Endodermal cell (in vitro differentiated cells): ENCODE data around the gene SEMA3A. TPM values are rescaled to one million over a fixed set of nuclear protein-coding genes. Genes with fewer than 3 reads are reported as not detected.
A peak's percentile ranks its signal among the peaks of the same experiment; 100 is the strongest.

ENCODE experiments used
- DNase-seq: peaks from one replicate; pipeline ENCODE4 v3.0.0-alpha.2; 2017
- H3K27ac ChIP-seq: 2 replicates; pipeline ENCODE4 v1.5.1; 2013; ENCODE audit warnings: mild to moderate bottlenecking, low read depth, low read length, moderate library complexity
- H3K27me3 ChIP-seq: 2 replicates; pipeline ENCODE4 v1.6.1; 2013; ENCODE audit warnings: mild to moderate bottlenecking, low read length, moderate library complexity; ENCODE audit not compliant: insufficient read depth, control insufficient read depth, poor library complexity, severe bottlenecking
- H3K36me3 ChIP-seq: 2 replicates; pipeline ENCODE4 v1.7.0; 2013; ENCODE audit warnings: mild to moderate bottlenecking, low read length, moderate library complexity; ENCODE audit not compliant: control insufficient read depth, insufficient read depth
- H3K4me1 ChIP-seq: one replicate; pipeline ENCODE4 v1.7.0; 2013; ENCODE audit warnings: low read length; ENCODE audit not compliant: control insufficient read depth, insufficient read depth
- H3K4me3 ChIP-seq: 2 replicates; pipeline ENCODE4 v1.5.1; 2013; ENCODE audit warnings: mild to moderate bottlenecking, low read length, moderate library complexity
- H3K9ac ChIP-seq: 2 replicates; pipeline ENCODE4 v1.6.1; 2013; ENCODE audit warnings: mild to moderate bottlenecking, low read length, moderate library complexity; ENCODE audit not compliant: poor library complexity, severe bottlenecking; ENCODE audit errors: extremely low read depth
- H3K9me3 ChIP-seq: 2 replicates; pipeline ENCODE4 v1.6.1; 2013; ENCODE audit warnings: mild to moderate bottlenecking, low read length, moderate library complexity; ENCODE audit not compliant: control insufficient read depth
- H3K27ac Mint-ChIP-seq: 2 replicates; pipeline ENCODE4 v1.8.0; 2020; ENCODE audit warnings: mixed read lengths
- H3K27me3 Mint-ChIP-seq: 2 replicates; pipeline ENCODE4 v1.8.0; 2021; ENCODE audit warnings: mild to moderate bottlenecking, mixed read lengths; ENCODE audit not compliant: insufficient read depth
- H3K36me3 Mint-ChIP-seq: 2 replicates; pipeline ENCODE4 v1.8.0; 2020; ENCODE audit warnings: low read depth, mixed read lengths
- H3K4me1 Mint-ChIP-seq: 2 replicates; pipeline ENCODE4 v1.8.0; 2020; ENCODE audit warnings: mixed read lengths
- H3K4me3 Mint-ChIP-seq: 2 replicates; pipeline ENCODE4 v1.8.0; 2020; ENCODE audit warnings: mild to moderate bottlenecking, moderate library complexity, mixed read lengths
- H3K9me3 Mint-ChIP-seq: 2 replicates; pipeline ENCODE4 v1.8.0; 2020; ENCODE audit warnings: mild to moderate bottlenecking, mixed read lengths
- WGBS, 2 experiments: methylation state at CpG; one replicate each; pipeline versions ENCODE4 v1.1.5 to v1.1.7; 2013; ENCODE audit warnings: missing lambda C conversion rate in 2 of 2, mixed read lengths in 1 of 2; ENCODE audit not compliant: insufficient coverage in 1 of 2, insufficient read length in 1 of 2; 5-methylcytosine and 5-hydroxymethylcytosine counted together
- total RNA-seq, 2 donors: library from RNA; stranded (reverse); fragmentation: NEBNext Ultra II Directional in 1 of 2; extraction: Animal tissue kit (Norgen Biotek cat#: 25700) in 1 of 2; gene quantifications; 2 replicates in 1 of 2; 3 replicates in 1 of 2; pipeline ENCODE4 v1.2.1, GENCODE V29; 2021
- TF ChIP-seq, protein P1 (sequence below): fragments of 200-600 bp; sonication (generic); conservative IDR thresholded peaks from 2 replicates; pipeline ENCODE4 v1.5.0; 2021; ENCODE audit warnings: antibody characterized with exemption, mild to moderate bottlenecking

Gene SEMA3A
- total RNA-seq, 2 donors from 2014 or later: 43.5 to 72.8 TPM

- H3K4me1 Mint-ChIP-seq: peaks cover 22% of the 10 kb centered on the region
- H3K27ac Mint-ChIP-seq: peak overlapping the region; percentile 53
- H3K4me3 ChIP-seq: no peak overlapping the region
- no peak for DNase-seq
- no peaks in the 10 kb centered on the region for H3K9me3 ChIP-seq
- peaks cover 3% of the 10 kb centered on the region for H3K4me1 ChIP-seq
- TF ChIP-seq, protein P1, sequence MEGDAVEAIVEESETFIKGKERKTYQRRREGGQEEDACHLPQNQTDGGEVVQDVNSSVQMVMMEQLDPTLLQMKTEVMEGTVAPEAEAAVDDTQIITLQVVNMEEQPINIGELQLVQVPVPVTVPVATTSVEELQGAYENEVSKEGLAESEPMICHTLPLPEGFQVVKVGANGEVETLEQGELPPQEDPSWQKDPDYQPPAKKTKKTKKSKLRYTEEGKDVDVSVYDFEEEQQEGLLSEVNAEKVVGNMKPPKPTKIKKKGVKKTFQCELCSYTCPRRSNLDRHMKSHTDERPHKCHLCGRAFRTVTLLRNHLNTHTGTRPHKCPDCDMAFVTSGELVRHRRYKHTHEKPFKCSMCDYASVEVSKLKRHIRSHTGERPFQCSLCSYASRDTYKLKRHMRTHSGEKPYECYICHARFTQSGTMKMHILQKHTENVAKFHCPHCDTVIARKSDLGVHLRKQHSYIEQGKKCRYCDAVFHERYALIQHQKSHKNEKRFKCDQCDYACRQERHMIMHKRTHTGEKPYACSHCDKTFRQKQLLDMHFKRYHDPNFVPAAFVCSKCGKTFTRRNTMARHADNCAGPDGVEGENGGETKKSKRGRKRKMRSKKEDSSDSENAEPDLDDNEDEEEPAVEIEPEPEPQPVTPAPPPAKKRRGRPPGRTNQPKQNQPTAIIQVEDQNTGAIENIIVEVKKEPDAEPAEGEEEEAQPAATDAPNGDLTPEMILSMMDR: no peak
- peaks cover 3% of the 10 kb centered on the region for H3K36me3 Mint-ChIP-seq
- no peak overlapping the region for H3K4me3 Mint-ChIP-seq
- no peaks in the 10 kb centered on the region for H3K9me3 Mint-ChIP-seq
- no peaks in the 10 kb centered on the region for H3K27me3 Mint-ChIP-seq
- H3K36me3 ChIP-seq: no peaks in the 10 kb centered on the region
- no peak overlapping the region for H3K9ac ChIP-seq
- no peaks in the 10 kb centered on the region for H3K27me3 ChIP-seq
- no peak overlapping the region for H3K27ac ChIP-seq
Measured at GRCh38 chr7:84162125-84162524, 32.5 kb downstream of the SEMA3A start.

- Mint-ChIP-seq H3K27ac (no peak overlapping the region), H3K4me1 (peaks cover 29% of the 10 kb centered on the region), H3K4me3 (no peak overlapping the region), H3K27me3 (no peaks in the 10 kb centered on the region), H3K9me3 (no peaks in the 10 kb centered on the region), H3K36me3 (peaks cover 3% of the 10 kb centered on the region)
- no peak overlapping the region for H3K9ac ChIP-seq
- H3K4me1 ChIP-seq: peaks cover 3% of the 10 kb centered on the region
- TF ChIP-seq, protein P1: no peak
- DNase-seq: no peak
- H3K4me3 ChIP-seq: no peak overlapping the region
- 94% methylated on average over 1 of the region's 1 CpG; no CpG with 5 or more reads in 1 of the 2 experiments for WGBS, 2 experiments
- H3K27ac ChIP-seq: no peak overlapping the region
- H3K36me3 ChIP-seq: no peaks in the 10 kb centered on the region
- H3K9me3 ChIP-seq: no peaks in the 10 kb centered on the region
- H3K27me3 ChIP-seq: no peaks in the 10 kb centered on the region
Measured at GRCh38 chr7:84161398-84161797, 33.2 kb downstream of the SEMA3A start.

GRCh38 chr7:84159435-84159834 lies 35.2 kb downstream of the SEMA3A start:
- no peak overlapping the region for H3K4me3 Mint-ChIP-seq

More at GRCh38 chr7:84159435-84159834, 35.2 kb downstream of the SEMA3A start:
- Histone ChIP-seq H3K9me3 (no peaks in the 10 kb centered on the region), H3K9ac (no peak overlapping the region), H3K36me3 (no peaks in the 10 kb centered on the region), H3K27ac (no peak overlapping the region), H3K4me1 (peaks cover 9% of the 10 kb centered on the region), H3K27me3 (no peaks in the 10 kb centered on the region), H3K4me3 (no peak overlapping the region)
- Mint-ChIP-seq H3K36me3 (no peaks in the 10 kb centered on the region), H3K9me3 (no peaks in the 10 kb centered on the region), H3K27ac (no peak overlapping the region), H3K4me1 (peaks cover 39% of the 10 kb centered on the region), H3K27me3 (no peaks in the 10 kb centered on the region)
- DNase-seq: no peak
- TF ChIP-seq, protein P1: no peak
